Activated T-cell treated with anti-CD3 and anti-CD28 coated beads for 48 hours (primary cell): Measurements from ENCODE around the gene XPOT.
A peak's percentile ranks its signal among the peaks of the same experiment; 100 is the strongest.

Experiments used
- DNase-seq: peaks from one replicate; pipeline ENCODE4 v3.0.0-alpha.2; 2020; ENCODE audit warnings: low read depth

XPOT gene

DNA sequence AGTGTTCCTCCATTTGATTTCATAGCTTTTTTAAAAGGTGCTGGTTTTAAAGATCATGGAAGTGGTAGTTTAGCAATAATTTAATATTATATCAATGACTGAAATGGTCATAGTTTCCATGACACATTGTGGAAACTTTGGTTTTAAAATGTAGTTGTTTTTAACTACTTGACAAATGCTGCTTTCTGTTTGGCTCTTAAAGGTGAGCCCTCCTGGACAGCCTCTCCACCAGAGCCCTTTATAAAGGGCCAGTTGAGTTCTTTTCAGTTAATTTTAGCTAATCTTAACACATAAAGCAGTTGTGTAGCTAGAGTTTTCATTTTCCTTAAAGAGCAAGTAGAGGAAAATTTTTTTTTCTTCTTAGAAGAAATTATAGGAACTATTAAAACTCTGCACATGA is 14.0 kb downstream of the XPOT start:
- no peak for DNase-seq

DNA sequence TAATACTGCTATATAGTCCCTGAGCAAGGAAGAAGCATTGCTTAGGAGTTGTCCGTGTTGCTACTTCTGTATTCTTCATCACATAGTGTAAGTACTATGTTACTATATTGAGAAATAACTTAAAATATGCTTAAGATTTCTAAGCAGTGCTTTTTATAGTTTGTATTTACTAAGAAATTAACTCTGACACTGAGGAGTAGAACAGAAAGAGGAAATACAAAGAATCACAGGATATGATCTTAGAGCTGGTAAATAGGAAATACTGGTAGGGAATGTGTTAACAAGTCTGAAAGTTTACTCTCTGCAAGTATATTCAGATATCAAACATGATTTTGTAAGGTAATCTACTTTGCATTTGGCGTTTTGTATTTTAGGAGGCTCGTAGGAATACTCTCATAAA is 15.5 kb downstream of the XPOT start:
- no peak for DNase-seq

DNA sequence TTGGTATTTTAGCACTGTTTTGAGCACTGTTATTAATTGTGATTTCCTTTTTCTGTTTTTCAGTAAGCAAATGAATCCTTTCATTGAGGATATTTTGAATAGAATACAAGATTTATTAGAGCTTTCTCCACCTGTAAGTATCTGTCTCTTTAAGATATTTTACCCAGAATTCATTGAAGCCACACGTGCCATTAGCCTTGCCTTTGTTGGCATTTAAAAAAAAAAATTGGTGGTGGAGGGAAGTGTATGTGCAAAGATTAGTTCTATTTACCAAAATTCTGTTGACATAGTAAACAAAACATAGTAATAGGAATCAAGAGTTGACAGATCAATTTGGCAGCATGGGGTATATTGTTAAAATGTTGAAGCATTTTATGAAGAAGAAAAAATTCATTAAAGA is 23.8 kb downstream of the XPOT start:
- DNase-seq: no peak

DNA sequence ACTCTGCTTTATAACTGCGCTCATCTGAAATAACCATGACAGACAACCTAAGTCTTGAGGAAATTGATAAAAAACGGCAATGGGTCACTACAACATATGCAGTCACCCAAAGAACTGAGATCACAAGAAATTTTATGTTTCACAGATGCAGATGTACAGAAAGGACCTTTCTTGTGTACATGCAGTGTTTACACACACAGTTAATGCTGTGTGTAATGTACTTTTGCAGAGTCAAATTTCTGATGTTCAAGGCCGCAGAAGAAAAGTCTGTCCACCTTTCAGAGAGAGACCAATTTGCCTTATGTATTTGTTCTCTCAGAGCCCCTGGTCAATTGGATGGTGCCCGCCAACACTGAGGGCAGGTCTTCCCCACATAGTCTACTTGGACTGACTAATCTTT is 24.8 kb downstream of the XPOT start:
- DNase-seq: no peak

DNA sequence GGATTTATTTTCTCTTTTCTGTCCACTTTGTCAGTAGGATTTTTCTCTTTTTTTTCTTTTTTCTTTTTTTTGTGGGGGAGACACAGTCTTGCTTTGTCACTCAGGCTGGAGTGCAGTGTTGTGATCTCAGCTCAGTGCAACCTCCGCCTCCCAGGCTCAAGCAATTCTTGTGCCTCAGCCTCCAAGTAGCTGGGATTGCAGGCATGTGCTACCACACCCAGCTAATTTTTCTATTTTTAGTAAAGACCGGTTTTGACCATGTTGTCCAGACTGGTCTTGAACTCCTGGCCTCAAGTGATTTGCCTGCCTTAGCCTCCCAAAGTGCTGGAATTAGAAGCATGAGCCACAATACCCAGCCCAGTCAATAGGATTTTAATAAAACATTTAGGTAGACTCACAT is 26.7 kb downstream of the XPOT start:
- no peak for DNase-seq

DNA sequence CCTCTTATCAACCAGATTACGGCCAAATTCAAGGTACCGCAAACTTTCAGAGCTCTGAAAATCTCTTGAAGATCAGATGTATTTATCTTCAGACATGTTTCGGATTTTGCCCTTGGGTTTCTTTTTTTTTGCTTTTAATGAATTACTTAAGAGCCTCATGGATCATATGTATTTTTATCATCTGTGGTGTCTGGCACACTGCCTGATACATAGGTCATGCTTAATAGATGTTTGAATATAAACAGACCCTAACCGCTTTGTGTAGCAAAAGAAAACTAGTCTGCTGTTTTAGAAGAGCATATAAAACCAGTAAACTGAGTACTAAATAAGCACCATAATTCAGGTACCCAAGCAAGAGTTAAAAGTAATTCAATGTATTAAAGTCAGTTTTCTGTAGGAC is 27.6 kb downstream of the XPOT start:
- DNase-seq: no peak

DNA sequence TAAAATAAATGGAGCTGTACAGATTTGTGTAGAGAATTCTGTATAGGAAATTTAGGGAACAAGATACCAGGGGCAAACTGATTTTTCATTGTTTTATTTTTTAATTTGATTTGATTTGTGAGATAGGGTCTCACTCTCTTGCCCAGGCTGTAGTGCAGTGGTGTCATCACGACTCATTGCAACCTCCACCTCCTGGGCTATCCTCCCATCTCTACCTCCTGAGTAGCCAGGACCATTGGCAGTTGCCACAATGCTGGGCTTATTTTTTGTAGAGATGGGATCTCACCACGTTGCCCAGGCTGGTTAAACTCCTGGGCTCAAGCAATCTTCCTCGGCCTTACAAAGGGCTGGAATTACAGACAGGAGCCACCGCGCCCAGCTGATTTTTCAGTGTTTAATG is 29.7 kb downstream of the XPOT start:
- DNase-seq: no peak

DNA sequence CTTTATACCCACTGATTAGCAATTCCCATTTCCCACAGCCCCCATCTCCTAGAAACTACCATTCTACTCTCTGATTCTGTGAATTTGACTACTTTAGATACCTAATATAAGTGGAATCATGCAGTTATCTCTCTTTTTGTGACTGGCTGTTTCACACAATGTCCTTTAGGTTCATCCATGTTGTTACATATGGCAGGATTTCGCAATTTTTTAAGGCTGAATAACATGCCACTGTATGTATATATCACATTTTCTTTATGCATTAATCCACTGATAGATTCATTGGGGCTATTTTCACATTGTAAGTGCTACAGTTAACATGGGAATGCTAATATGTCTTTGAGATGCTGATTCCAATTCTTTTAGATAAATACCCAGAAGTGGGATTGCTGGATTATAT is 35.9 kb downstream of the XPOT start:
- no peak for DNase-seq

DNA sequence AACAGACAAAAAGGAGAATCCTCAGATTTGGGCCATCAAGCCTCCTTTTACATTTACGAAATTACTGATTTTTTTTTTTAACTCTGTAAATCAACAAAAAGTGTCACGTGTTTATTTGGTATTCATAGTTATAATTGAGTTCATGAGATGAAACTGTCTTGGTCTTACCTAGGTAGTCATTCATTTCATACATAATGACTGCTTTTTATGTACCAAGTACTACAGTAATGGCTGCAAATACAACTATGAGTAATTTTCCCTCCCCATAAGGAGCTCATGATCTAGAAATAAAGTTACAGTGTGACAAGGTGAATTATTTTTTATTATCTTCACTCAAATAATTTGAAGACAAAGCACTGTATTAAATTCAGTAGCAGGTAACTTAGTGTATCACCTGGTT is 41.3 kb downstream of the XPOT start:
- no peak for DNase-seq

DNA sequence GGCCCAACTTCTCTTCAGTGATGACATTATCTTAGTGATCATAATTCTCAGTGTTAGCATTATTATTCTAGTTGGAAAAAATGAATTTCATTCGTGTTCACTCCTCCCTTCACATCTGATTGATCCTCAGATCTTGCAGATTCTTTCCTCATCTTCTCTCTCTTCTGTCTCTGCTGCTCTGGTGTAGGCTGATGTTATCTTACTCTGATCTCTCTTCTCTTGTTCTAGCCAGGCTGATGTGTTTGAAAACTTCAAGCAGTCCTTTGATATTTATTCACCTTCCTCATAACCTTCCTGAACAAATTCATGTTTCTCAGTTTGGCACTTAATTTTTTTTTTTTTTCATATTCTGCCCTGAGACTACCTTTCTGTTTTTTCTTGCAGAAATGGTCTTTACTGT is 42.1 kb downstream of the XPOT start:
- no peak for DNase-seq

DNA sequence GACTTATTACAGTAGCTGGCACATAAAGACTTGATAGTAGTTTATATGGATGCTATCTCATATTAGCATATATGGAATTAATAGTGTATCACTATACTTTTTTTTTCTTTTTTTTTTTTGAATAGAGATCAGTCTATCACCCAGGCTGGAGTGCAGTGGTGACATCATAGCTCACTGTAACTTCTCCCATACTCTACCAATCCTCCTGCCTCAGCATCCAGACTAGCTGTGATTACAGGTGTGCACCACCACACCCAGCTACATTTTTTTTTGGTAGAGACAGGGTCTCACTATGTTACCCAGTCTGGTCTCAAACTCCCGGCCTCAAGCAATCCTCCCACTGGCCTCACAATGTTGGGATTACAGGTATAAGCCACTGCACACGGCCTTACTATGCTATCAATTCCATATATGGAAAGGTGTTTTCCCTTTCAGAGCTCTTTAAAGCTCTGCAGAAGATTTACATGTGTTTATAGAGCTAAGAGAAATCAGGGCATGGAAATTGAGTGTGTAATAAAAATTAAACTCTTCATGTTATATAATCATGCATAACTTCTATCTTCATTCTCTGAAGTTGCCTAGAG is 46.0 kb downstream of the XPOT start:
- DNase-seq: no peak

DNA sequence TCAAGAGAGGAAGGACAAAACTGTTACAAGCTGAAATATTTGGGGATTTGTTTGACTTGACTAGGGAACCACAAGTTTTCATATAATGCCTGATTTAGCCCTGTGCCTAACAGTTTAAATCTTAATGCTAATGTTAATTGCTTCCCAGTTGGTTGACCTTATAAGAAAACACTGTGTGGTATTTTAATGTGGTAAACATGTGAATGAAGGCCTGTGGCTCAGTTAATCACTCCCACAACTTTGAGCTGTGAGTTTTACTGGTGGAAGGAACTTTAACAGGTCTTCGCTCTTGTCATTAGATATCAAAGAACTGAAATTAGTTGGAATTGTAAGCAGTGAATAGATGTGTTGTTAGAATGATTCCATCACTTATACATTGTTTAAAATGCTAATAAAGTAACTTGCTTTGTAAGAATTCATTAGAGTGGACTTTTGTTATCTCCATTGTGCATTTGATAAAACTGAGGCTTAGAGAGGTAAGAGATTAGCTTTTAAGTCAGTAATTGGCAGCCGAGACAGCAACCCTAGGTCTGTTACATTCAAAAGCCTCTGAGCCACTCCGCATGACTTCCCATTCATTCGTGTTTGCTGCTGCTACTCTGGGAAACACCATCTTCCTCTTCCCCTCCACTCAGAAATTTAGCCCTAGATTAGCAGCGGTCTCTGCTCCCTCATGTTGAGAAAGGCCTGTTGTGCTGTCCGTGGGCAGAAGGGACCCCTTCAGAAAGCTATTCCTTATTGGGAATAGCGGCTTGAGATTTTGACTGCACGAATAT is 46.7 kb downstream of the XPOT start:
- DNase-seq: no peak

DNA sequence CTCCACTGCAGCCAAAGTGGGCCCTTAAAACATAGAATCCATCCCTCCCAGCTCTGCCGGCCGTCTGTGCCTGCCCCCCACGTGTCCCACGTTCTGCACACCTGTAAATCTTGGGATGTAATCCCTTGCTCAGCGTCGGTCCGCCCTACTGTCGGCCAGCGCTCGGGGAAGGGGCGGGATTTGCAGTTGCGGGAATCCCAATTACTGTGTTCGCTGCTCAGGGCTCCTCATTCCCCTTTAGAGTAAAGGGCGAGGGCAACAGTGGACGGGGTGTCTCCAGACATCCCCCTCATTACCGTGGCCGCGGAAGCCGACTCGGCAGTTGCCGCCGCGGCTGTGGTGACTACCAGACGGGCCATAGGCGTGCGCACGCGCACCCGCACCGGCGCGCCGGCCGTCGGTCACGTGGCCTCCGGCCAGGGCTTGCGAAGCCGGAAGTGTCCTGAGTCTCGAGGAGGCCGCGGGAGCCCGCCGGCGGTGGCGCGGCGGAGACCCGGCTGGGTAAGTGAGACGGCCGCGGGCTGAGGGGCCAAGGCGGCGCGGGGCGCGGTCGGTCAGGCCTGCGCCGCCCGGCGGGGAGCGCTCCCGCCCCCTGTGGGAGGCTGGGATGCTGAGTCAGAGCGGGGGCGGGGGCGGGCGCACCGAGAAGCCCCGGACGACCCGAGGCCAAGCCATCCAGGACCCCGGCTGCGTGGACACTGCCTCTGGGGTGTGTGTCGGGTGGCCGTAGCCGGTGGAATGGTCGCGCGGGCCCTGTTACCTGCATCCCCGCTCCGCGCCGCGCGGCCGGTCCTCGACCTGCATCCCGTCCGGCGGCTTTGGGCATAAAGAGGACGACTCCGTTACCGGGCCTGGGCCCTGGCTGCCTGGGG is 47.7 kb downstream of the XPOT start, which contains the start of gene TBK1:
TSS of gene TBK1 (plus strand) at position 434 of the 872 bp plus-strand sequence. CDS start 3,751 bp downstream, outside the sequence.
- DNase-seq: peak; percentile 69

DNA sequence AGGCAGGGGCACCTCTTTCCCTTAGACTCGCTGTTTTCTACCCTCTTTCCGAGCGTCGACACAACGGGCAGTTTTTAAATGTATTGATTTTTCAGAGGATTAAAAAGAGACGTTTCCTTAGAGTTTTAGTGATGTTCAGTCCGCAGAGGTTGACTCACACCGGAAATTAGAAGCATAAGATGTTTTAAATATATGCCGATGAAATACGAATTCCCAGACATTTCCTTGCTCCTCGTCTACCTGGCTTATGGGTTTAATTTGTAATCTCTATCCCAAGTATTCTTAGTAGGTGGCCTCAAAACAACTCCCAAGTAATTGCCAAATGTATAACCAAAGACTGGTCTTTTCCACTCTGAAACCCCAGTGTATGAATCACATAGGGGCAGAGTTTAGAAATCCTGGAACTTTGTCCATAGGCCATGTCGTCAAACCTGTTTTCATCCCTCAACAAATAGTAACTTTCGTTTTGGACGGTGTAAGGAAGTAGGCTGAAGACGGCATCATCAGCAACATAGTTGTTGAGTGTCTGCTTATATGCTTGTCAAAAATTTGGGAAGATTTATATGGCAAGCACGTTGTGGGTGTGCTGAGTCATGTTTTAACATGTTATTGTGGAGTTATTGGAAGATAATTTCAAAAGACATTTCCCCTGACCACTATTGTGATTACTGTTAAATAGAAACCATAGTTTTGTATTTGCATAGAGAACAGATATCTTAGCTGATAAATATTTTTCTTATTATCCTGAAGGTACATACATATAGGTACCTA is 48.6 kb downstream of the XPOT start:
- no peak for DNase-seq

DNA sequence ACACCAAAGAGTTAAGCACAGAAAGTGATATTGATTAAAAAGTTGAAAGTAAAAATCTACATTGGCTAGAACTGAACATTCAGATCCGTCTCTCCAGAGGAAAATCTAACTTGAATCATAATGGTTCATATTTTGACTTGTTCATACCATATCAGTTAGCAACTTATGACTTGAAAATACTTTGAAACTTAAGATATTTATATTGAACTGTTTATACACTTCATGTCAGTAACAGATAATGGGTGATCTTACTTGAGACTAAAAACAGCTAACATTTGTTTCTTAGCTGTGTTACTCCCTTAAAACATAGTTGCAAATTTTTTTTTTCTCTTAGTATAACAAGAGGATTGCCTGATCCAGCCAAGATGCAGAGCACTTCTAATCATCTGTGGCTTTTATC is 51.3 kb downstream of the XPOT start:
- DNase-seq: no peak

DNA sequence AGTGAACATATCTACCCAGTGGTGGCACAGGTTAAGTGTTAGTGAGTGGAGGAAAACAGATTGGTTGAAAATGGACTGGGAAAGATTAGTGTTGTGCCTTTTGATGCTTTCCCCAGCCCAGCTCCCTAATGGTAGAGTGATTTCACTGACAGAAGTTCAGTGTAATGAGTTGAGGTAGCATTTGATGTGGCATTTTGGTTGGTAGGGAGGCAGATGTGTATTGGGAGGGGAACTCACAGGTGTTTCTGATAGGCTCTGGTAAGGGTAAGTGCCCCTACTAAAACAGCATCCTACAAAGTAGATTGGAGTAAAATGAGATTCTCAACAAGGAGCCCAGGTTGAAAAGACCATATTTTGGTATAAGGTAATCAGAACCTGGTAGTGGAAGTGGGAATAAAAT is 51.9 kb downstream of the XPOT start:
- no peak for DNase-seq

DNA sequence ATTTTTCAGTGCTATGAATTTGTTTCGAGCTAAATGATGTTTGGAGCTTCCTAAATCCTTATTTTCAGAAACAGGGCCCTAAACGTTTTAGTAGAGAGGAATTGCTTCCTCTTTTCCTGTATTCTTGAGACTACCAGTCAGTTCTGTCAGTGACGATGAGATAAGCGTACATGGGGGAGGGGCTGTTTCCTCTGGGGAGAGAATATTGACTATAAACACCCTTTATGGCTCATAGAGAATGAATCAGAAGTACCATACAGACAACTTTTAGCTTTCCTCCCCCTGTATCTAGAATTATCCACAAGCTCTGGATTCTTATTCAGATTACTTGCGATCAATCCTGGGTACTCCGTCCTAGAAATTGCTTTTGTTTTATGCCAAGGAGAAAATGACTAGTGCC is 52.8 kb downstream of the XPOT start:
- DNase-seq: peak; percentile 17

DNA sequence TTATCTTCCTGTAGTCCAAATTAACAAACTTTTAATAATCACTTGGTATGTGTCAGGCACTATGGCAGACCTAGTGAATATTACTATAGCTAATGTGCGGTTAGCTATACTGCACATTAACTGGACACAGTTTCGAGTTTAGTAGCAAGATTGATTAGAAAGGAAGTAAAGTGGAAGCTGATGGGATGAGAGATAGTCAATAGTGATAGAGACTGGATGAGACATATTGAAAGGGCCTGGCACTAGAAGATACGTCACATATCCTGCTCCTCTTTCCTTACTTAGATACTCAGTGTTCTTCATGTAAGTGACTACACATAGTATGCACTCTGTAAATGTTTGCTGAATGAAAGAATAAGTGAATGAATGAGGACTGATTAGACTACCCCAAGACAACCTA is 53.3 kb downstream of the XPOT start:
- no peak for DNase-seq

DNA sequence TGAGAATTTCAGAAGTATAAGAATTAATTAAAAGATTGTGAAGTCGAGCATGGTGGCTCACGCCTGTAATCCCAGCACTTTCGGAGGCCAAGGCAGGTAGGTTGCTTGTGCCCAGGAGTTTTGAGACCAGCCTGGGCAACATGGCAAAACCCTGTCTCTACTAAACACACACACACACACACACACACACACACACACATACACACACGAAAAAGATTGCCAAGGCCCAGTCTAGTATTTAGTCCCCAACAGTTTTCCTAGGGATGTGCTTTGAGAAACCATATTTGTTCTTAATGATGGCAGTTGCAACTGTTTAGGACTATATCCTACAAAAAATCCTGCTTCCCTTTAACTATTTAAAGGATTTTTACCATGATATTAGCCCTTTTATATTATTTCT is 53.7 kb downstream of the XPOT start:
- no peak for DNase-seq

DNA sequence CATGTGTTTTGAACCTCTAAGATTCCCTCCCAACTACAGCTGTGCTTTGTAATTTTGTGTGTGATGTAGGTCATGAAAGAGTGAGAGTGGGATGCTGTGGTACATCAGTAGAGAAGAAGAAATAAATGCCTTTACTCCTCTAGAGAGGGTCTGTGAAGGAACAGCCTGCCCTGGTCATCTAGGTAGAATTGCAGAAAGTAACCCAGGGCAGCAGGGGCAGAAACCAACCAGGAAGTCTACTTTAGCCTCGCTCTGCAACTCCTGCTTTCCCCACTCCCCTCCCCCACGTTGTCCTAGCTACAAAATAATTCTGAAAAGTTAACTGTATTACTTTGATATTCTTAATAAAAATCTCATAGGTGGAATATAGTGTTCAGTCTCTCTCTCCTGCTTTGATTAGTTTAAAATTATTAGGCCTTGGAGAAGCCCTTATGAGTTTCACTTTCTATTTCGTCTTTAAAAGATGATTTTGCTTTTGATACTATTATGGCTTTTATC is 55.3 kb downstream of the XPOT start:
- no peak for DNase-seq

DNA sequence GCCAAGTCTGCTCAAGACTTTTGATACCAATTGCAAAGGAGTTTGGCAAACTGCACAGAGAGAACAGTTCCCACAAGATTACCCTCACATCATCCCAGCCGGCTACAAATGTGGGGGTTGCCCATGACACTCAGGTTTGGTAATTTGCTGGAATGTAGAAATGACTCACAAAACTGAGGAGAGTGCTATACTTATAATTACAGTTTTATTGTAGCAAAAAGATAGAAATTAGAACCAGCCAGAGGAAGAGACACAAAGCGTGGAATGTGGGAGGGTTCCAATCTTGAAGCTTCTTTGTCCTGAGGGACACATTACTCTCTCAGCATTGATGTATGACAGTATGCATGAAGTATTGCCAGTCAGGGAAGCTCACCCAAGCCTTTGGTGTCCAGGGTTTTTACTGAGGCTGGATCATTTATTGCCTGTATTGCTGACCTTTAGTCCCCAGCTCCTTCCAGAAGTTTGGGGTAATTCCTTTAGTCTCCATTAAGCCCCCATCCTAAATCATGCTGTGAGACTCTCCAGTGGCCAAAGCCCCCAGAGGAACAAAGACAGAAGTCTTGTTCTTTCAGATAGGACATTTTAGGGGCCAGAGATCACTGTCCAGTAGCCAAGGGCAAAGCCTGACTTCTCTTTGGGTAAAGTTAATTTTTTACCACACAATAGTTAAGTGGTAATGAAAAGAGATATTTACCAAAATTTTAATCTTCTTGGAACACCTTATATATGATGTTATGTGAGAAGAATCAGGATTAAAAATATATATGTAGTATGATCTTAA is 57.6 kb downstream of the XPOT start:
- no peak for DNase-seq
